RWPE1 (cell line): ENCODE results near the gene BEX2.
"Not testable (repeated sequence)": the region's sequence is repeated elsewhere in the genome, so short reads cannot be mapped to it uniquely, and the experiment has no call there.

Source experiments
- CTCF ChIA-PET: fragments of 350-600 bp; sonication (Branson Sonifier 250); formaldehyde crosslinking; extraction: SDS; loops from one replicate; lab custom pipeline; 2021; lab: Yijun Ruan, JAX
- POLR2A ChIA-PET: fragments of 400-600 bp; formaldehyde crosslinking; extraction: SDS; loops from one replicate; lab custom pipeline; 2020; ENCODE audit warnings: antibody characterized with exemption; ENCODE audit not compliant: low non-redundant PET; lab: Yijun Ruan, JAX
- DNase-seq: peaks from one replicate; pipeline ENCODE4 v3.0.0; 2012; ENCODE audit warnings: low spot score
- H3K27ac ChIP-seq: fragments of 450-650 bp; 2 replicates; pipeline ENCODE4 v1.5.1; 2017
- CTCF ChIP-seq: fragments of 450-650 bp; conservative IDR thresholded peaks from 2 replicates; pipeline ENCODE4 v1.5.1; 2017; ENCODE audit warnings: low read depth, mild to moderate bottlenecking

Gene BEX2

GRCh38 chrX:103311399-103311780 is 600 bp upstream of the BEX2 start:
- CTCF ChIA-PET, result no interaction called here
- POLR2A ChIA-PET, result no interaction called here
- no peak overlapping the region for H3K27ac ChIP-seq
- no peak for TF ChIP-seq CTCF
- no peak for DNase-seq

GRCh38 chrX:103309860-103310554 is 783 bp downstream of the BEX2 start:
- no peak overlapping the region for H3K27ac ChIP-seq
- ChIA-PET POLR2A (no interaction called here), CTCF (interaction anchor here (0.5 kb wide), 1 partner anchor 1514 kb away, joined by 4 read pairs; no protein-coding TSS in a partner anchor)
- TF ChIP-seq CTCF, result no peak
- no peak for DNase-seq

DNA sequence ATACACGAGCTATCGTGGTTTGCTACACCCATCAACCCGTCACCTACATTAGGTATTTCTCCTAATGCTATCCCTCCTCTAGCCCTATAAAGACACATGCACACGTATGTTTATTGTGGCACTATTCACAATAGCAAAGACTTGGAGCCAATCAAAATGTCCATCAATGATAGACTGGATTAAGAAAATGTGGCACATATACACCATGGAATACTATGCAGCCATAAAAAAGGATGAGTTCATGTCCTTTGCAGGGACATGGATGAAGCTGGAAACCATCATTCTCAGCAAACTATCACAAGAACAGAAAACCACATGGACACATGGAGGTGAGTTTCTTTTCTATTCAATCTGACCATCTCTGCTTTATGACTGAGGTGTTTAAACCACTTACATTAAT is 5.1 kb downstream of the BEX2 start:
- POLR2A ChIA-PET, H3K27ac ChIP-seq, CTCF ChIA-PET, DNase-seq: not testable (repeated sequence)

DNA sequence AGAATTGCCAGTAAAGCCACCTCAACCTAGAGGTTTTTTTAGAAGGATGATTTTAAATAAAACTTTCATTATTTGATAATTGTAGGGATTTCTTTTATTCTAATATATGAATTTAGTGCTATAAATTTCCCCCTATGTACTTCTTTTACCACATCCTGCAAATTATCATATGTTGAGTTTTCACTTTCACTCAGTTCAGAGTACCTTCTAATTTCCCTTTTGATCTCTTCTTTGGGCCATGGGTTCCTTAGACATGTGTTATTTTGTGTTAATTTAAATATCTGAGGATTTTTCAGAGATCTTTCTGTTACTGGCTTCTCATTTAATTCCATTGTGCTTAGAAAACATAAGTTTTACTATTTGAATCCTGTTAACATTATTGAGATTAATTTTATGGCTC is 6.1 kb downstream of the BEX2 start:
- ChIA-PET CTCF (no interaction called here), POLR2A (no interaction called here)
- no peak for TF ChIP-seq CTCF
- H3K27ac ChIP-seq, result no peak overlapping the region
- no peak for DNase-seq

GRCh38 chrX:103293118-103293517 is 17.7 kb downstream of the BEX2 start:
- no peak overlapping the region for H3K27ac ChIP-seq
- ChIA-PET POLR2A (no interaction called here), CTCF (no interaction called here)
- TF ChIP-seq CTCF, result no peak
- no peak for DNase-seq

GRCh38 chrX:103279624-103280023 is 31.2 kb downstream of the BEX2 start:
- no peak for DNase-seq
- ChIA-PET POLR2A (no interaction called here), CTCF (no interaction called here)
- H3K27ac ChIP-seq, result no peak overlapping the region
- no peak for TF ChIP-seq CTCF

DNA sequence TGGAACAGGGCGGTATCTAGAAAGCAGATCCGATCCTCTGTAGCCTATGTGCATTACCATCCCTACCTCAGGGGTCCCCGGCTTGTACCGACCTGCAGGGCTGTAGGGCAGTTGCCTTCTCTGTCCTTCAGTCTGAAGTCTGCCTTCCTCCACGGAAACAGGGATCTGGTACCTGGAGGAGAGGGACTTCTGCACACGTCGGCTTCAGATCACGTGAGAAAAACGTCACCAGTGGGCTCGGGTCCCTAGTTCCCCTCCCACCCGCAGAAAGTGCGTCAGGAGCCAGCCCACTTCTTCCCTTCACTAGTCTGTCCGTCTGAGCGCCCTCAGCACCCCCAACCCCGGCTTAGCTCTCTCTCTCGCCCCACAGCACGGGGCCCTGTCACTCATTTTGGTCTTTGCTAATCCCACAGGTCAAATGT is 34.2 kb downstream of the BEX2 start, which contains the start of gene TCEAL5:
Gene TCEAL5, minus strand, starts transcription at position 170 of the 422 bp plus-strand sequence. CDS start 2,187 bp downstream, outside the sequence.
- ChIA-PET POLR2A (no interaction called here), CTCF (no interaction called here)
- TF ChIP-seq CTCF, result no peak
- no peak for DNase-seq
- H3K27ac ChIP-seq, result no peak within 1 kb of the TSS
